Stimulated activated CD8-positive, alpha-beta memory T cell treated with anti-CD3 and anti-CD28 coated beads, Interleukin-15, amount 100 ng/mL, for 48 hours (primary cell): ENCODE data around the gene FOXP1.

Experiments
- DNase-seq, 2 donors: peaks; one replicate each; pipeline ENCODE4 v3.0.0-alpha.2; 2020; ENCODE audit warnings: low read depth in 2 of 2

The FOXP1 gene

GRCh38 chr3:71309342-71309741, 274.2 kb downstream of the FOXP1 start:
- DNase-seq: peak; percentile 40 to 47

GRCh38 chr3:71308836-71309235, 274.7 kb downstream of the FOXP1 start:
- no peak for DNase-seq

- no peak for DNase-seq
Measured at GRCh38 chr3:71307991-71308697, 275.4 kb downstream of the FOXP1 start.

GRCh38 chr3:71305231-71306206, 278.0 kb downstream of the FOXP1 start:
- no peak for DNase-seq

- DNase-seq: no peak
Measured at GRCh38 chr3:71304684-71305083, 278.8 kb downstream of the FOXP1 start.

GRCh38 chr3:71304247-71304646, 279.3 kb downstream of the FOXP1 start:
- DNase-seq: no peak

- no peak for DNase-seq
Measured at GRCh38 chr3:71303627-71304200, 279.8 kb downstream of the FOXP1 start.

- DNase-seq: no peak
Measured at GRCh38 chr3:71302604-71303003, 280.9 kb downstream of the FOXP1 start.

- peak in 1 of 2 donors; percentile 33 for DNase-seq
Measured at GRCh38 chr3:71300951-71301393, 282.6 kb downstream of the FOXP1 start.

- no peak for DNase-seq
Measured at GRCh38 chr3:71299160-71299559, 284.4 kb downstream of the FOXP1 start.

GRCh38 chr3:71294919-71295318, 288.6 kb downstream of the FOXP1 start:
- DNase-seq: no peak

GRCh38 chr3:71290301-71290700, 293.2 kb downstream of the FOXP1 start:
- DNase-seq: no peak

GRCh38 chr3:71288269-71288930, 295.1 kb downstream of the FOXP1 start:
- DNase-seq: no peak

- DNase-seq: no peak
Measured at GRCh38 chr3:71285086-71285485, 298.4 kb downstream of the FOXP1 start.

- no peak for DNase-seq
Measured at GRCh38 chr3:71282976-71283375, 300.6 kb downstream of the FOXP1 start.

- DNase-seq: no peak
Measured at GRCh38 chr3:71281280-71281679, 302.2 kb downstream of the FOXP1 start.

GRCh38 chr3:71277341-71277740, 306.2 kb downstream of the FOXP1 start:
- DNase-seq: no peak

- no peak for DNase-seq
Measured at GRCh38 chr3:71276531-71276930, 307.0 kb downstream of the FOXP1 start.

GRCh38 chr3:71273453-71273852, 310.1 kb downstream of the FOXP1 start:
- DNase-seq: no peak

GRCh38 chr3:71271596-71271995, 311.9 kb downstream of the FOXP1 start:
- no peak for DNase-seq

- no peak for DNase-seq
Measured at GRCh38 chr3:71269906-71270305, 313.6 kb downstream of the FOXP1 start.

GRCh38 chr3:71268462-71268999, 315.0 kb downstream of the FOXP1 start:
- DNase-seq: no peak
